GM18519 (cell line): ENCODE data around the gene COL6A1.

Experiments
- ATAC-seq: cut with Tn5 transposase; IDR thresholded peaks from one replicate; pipeline ENCODE4 v1.9.1; 2021; ENCODE audit warnings: mild to moderate bottlenecking, moderate library complexity; ENCODE audit not compliant: unreplicated experiment, low FRiP score

COL6A1 gene

DNA sequence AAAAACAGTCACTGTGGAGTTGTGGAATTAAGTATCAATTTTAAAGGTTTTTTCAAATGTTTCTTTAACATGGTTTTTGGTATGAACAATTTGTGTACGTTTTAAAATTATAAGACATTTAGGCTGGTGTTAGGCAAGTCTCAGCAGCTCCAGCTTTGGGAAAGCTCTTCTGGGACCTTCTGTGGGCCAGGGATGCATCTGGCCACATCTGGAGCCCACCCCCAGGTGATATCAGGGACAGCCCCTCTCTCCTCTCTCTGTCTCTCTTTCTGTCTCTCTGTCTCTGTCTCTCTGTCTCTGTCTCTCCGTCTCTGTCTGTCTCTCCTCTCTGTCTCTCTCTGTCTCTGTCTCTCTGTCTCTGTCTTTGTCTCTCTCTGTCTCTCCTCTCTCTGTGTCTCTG lies 1.3 kb upstream of the COL6A1 start:
- no peak for ATAC-seq

DNA sequence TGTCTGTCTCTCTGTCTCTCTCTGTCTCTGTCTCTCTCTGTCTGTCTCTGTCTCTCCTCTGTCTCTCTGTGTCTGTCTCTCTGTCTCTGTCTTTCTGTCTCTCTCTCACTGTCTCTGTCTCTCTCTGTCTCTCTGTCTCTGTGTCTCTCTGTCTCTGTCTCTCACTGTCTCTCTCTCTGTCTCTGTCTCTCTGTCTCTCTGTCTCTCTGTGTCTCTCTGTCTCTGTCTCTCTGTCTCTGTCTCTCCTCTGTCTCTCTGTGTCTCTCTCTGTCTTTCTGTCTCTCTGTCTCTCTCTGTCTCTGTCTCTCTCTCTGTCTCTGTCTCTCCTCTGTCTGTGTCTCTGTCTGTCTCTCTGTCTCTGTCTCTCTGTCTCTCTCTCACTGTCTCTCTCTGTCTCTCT lies 873 bp upstream of the COL6A1 start:
- ATAC-seq, result no peak

GRCh38 chr21:45982092-45982757 lies 655 bp downstream of the COL6A1 start:
- no peak for ATAC-seq

- ATAC-seq, result no peak
Observed at GRCh38 chr21:45982758-45983648, 1.4 kb downstream of the COL6A1 start.

DNA sequence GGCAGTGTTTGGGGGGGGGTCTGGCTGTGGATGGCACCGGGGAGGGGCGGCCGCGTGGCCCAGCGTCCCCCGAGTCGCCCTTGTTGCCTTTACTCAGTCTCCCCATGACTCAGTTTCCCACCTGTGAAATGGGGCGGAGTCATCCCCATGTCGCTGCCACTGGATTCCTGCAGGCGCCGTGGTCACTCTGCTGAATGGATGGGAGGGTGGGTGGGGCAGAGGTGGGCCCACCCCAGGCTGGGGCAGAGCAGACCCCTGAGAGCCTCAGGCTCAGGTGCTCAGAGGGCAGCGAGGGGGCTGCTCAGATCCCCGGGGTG lies 2.0 kb downstream of the COL6A1 start:
- ATAC-seq, result no peak

DNA sequence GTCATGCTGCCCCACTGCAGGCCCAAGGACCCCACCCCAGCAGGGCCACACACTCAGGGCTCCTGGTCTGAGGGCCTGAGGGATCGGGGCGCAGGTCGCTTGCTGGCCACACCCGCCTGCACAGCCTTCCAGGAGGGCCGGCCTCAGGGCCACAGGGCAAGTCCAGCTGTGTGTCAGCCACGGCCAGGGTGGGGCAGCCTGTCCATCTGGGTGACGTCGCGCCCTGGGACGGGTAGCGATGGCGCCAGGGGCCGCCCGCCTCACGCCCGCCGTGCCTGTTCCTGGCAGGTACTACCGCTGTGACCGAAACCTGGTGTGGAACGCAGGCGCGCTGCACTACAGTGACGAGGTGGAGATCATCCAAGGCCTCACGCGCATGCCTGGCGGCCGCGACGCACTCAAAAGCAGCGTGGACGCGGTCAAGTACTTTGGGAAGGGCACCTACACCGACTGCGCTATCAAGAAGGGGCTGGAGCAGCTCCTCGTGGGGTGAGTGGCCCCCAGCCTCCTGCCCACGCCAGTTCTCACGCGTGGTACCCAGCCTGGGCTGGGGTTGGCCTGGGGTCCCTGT lies 2.5 kb downstream of the COL6A1 start:
- no peak for ATAC-seq

- ATAC-seq, result no peak
Observed at GRCh38 chr21:45984584-45985095, 3.1 kb downstream of the COL6A1 start.

- ATAC-seq, result no peak
Observed at GRCh38 chr21:45985471-45986315, 4.1 kb downstream of the COL6A1 start.

DNA sequence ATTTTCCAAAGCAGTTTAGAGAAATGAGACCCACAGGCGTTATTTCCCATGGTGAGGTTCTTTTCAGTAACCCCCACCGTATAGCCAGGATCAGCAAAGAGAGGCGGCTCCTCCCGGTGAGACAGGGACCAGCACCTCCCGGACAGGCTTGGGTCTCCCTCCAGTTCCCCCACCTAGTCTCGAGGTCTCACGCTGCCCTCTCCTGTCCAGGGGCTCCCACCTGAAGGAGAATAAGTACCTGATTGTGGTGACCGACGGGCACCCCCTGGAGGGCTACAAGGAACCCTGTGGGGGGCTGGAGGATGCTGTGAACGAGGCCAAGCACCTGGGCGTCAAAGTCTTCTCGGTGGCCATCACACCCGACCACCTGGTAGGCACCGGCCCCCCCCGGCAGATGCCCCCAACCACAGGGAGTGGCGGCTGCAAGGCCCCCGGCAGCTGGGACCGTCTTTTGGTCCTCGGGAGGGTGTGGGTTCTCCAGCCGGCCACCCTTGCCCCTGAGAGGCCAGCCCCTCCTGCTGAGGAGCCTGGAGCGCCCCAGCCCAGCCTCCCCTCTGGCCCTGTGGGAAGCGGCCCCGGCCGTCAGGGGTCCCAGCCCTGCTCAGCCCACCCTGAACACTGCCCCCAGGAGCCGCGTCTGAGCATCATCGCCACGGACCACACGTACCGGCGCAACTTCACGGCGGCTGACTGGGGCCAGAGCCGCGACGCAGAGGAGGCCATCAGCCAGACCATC lies 4.9 kb downstream of the COL6A1 start:
- ATAC-seq, result no peak

GRCh38 chr21:45987121-45987711 lies 5.6 kb downstream of the COL6A1 start:
- no peak for ATAC-seq

GRCh38 chr21:45988366-45989347 lies 7.1 kb downstream of the COL6A1 start:
- ATAC-seq, result no peak

- ATAC-seq, result no peak
Observed at GRCh38 chr21:45989355-45990048, 7.9 kb downstream of the COL6A1 start.

DNA sequence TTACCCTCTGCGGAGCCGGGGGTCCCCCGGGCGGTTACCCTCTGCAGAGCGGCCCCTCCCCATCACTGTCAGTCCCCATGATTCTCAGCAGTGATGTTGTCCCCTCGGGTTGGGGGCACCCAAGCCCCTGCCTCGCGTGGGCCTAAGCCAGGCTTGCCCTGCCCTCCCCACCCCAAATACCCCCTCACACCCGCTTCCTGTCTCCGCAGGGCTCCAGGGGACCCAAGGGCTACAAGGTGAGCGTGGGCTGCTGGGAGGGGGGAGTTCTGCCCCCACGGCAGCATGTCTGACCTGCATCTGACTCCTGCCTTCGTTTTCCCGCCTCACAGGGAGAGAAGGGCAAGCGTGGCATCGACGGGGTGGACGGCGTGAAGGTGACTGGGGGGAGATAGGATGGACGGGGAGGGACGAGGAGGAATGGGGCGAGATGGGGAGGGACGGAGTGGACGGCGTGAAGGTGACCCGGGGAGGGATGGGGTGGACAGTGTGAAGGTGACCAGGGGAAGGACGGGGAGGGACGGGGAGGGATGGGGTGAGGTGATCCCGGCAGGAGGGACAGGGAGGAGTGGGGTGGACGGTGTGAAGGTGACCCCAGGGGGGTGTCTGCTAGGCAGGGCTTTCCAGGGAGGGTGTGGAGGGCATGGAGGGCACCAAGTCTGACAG lies 8.6 kb downstream of the COL6A1 start:
- ATAC-seq, result no peak

- no peak for ATAC-seq
Observed at GRCh38 chr21:45990741-45991605, 9.4 kb downstream of the COL6A1 start.

DNA sequence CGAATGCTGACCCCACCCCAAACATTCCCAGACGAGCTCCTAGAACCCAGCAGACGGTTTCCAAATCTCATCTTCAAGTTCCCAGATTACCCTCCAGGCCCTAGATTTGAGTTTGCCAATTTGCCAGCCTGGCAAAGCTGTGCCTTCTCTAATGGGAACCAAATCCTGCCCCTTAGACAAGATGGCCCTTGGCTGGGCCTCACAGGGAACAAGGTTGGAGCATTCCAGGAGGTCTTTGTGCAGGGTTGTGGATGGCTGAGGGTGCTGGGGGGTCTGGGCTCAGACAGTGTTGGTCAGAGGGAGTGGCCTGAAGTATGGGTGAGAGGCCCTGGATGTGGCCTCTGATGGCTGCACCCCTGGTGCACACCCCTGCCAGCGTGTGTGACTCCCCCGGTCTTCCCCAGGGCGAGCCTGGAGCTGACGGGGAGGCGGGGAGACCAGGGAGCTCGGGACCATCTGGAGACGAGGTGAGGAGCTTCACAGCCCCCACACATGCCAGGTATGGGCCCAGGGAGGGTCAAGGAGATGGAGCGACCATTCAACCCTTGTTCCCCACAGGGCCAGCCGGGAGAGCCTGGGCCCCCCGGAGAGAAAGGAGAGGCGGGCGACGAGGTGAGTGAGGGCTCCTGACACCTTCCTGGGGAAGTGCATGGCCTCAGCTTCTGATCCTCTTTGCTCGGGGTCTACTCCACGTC lies 10.2 kb downstream of the COL6A1 start:
- no peak for ATAC-seq
